Uterus (tissue), 2 donors: Measurements from ENCODE around the gene CDK5RAP3.

Source experiments
- CTCF ChIP-seq, 4 experiments: fragments of 200-600 bp in 2 of 4; fragments of 450-650 bp in 2 of 4; sonication (generic) in 2 of 4; IDR thresholded peaks; one replicate each; pipeline ENCODE4 v1.5.1; 2016 to 2019; ENCODE audit warnings: antibody characterized with exemption in 4 of 4, mild to moderate bottlenecking in 2 of 4, moderate library complexity in 1 of 4
- POLR2A ChIP-seq, 2 donors: fragments of 450-650 bp; IDR thresholded peaks; one replicate each; pipeline ENCODE4 v1.6.1; 2016; ENCODE audit warnings: antibody characterized with exemption in 2 of 2, mild to moderate bottlenecking in 1 of 2, moderate library complexity in 1 of 2

- TF ChIP-seq CTCF (IDR thresholded peaks at IDR 0.05) = no peak
- TF ChIP-seq POLR2A (IDR thresholded peaks at IDR 0.05) = no peak
Observed at GRCh38 chr17:48002266-48002915, 31.5 kb downstream of the CDK5RAP3 start.
